GM13976 (cell line): ENCODE measurements around the gene BMP3.

Experiments
- DNase-seq: peaks from one replicate; pipeline ENCODE4 v3.0.0; 2012; ENCODE audit warnings: low spot score
- in situ Hi-C: fragments of 300-500 bp; cut with MboI; formaldehyde crosslinking; loops from one replicate; pipeline ENCODE4 v1.12.0; 2022; ENCODE audit warnings: low sequenced_read_pairs, mixed read lengths, inconsistent platforms; ENCODE audit not compliant: unreplicated experiment
- TF ChIP-seq, protein P1 (sequence below): IDR thresholded peaks from 2 replicates; pipeline ENCODE4 v1.5.1; 2012; ENCODE audit warnings: borderline replicate concordance, mild to moderate bottlenecking; ENCODE audit not compliant: insufficient read depth; ENCODE audit errors: extremely low read depth, missing control alignments, control extremely low read depth

Gene BMP3

DNA sequence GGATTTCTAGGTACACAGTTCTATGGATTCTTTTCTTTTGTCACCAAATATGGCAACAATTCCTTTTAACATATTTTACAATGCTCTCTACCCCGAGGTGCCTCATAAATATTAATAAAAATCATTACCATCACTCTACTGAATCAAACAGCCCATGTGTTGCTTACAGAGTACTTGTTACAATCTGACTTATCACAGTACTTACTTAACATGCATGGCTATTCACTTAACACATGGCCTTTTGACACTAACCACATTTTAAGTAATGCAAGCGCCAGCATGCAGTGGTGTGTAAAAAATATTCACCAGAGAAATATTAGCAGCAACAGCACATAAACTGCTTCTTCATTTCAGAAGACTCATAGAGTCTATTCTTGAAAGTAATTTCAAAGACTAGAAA lies 64.9 kb downstream of the BMP3 start:
- TF ChIP-seq, protein P1, sequence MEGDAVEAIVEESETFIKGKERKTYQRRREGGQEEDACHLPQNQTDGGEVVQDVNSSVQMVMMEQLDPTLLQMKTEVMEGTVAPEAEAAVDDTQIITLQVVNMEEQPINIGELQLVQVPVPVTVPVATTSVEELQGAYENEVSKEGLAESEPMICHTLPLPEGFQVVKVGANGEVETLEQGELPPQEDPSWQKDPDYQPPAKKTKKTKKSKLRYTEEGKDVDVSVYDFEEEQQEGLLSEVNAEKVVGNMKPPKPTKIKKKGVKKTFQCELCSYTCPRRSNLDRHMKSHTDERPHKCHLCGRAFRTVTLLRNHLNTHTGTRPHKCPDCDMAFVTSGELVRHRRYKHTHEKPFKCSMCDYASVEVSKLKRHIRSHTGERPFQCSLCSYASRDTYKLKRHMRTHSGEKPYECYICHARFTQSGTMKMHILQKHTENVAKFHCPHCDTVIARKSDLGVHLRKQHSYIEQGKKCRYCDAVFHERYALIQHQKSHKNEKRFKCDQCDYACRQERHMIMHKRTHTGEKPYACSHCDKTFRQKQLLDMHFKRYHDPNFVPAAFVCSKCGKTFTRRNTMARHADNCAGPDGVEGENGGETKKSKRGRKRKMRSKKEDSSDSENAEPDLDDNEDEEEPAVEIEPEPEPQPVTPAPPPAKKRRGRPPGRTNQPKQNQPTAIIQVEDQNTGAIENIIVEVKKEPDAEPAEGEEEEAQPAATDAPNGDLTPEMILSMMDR = no peak
- in situ Hi-C loops = loop anchor here (25.0 kb wide), 1 partner anchor 242 kb away; no protein-coding TSS in a partner anchor
- no peak for DNase-seq

DNA sequence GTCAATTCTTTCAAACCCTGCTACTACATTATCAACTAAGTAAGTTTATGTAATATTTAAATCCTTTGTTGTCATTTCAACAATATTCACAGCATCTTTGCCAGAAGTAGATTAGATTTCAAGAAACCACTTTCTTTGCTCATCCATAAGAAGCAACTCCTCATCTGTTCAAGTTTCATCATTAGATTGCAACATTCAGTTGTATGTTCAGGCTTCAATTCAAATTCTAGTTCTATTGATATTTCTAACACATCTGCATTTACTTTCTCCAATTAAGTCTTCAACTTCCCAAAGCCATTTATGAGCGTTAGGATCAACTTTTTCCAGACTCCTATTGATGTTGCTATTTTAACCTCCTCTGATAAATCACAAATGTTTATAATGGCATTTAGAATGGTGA lies 66.1 kb downstream of the BMP3 start:
- TF ChIP-seq, protein P1 = no peak
- in situ Hi-C loops = loop anchor here (25.0 kb wide), 1 partner anchor 241 kb away; no protein-coding TSS in a partner anchor
- no peak for DNase-seq

DNA sequence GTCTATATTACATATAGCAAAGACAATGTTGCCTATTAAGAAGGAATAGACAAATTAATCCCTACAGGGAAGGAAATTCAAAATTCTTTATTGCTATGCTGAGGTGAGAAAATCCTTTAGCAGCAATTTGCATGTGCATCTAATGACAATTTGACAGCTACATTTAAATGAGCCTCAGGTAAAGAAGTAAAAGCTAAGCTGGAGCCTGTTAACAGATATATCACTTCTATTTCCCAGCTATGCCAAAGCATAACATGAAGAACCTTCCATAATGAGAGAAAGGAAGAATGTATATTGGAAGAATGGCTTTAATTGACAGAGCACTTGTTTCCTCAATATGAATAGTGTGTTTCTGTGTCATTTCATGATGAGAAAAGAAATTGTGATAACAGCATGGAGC lies 71.6 kb downstream of the BMP3 start:
- TF ChIP-seq, protein P1 = no peak
- in situ Hi-C loops = no loop called here
- no peak for DNase-seq

DNA sequence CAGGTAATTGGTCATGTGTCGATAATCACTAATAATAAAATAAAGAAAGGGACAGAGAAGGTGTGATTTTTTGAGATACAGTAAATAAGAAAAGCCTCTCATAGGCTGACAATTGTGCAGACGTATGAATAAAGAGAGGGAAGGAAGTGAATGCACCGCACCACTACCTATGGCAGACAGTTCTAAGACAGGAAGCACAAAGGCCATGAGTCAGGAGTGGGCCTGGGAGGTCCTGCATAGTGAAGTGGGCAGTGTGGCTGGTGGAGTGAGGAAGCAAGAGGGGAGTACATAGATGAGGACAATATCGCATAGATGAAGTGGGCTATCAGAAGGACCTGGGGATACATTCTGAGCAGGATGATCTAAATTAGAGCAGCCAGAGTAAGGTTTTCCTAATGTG lies 75.6 kb downstream of the BMP3 start:
- TF ChIP-seq, protein P1 = no peak
- DNase-seq = no peak

More for the DNA sequence above, 75.6 kb downstream of the BMP3 start:
- in situ Hi-C loops = no loop called here
